Endothelial cell (in vitro differentiated cells): ENCODE results near the gene CXorf38. TPM values are rescaled to one million over a fixed set of nuclear protein-coding genes. Genes with fewer than 3 reads are reported as not detected.

Experiments
- DNase-seq: peaks from one replicate; pipeline ENCODE4 v3.0.0; 2021; ENCODE audit warnings: low spot score
- H3K27ac Mint-ChIP-seq: one replicate; pipeline ENCODE4 v1.8.0; 2021; ENCODE audit warnings: mixed read lengths, inconsistent platforms; ENCODE audit not compliant: unreplicated experiment
- H3K27me3 Mint-ChIP-seq: one replicate; pipeline ENCODE4 v1.8.0; 2021; ENCODE audit warnings: mild to moderate bottlenecking, moderate library complexity, mixed read lengths, inconsistent platforms; ENCODE audit not compliant: unreplicated experiment
- H3K36me3 Mint-ChIP-seq: one replicate; pipeline ENCODE4 v1.8.0; 2021; ENCODE audit warnings: mild to moderate bottlenecking, low read depth, mixed read lengths, inconsistent platforms; ENCODE audit not compliant: unreplicated experiment
- H3K4me1 Mint-ChIP-seq: one replicate; pipeline ENCODE4 v1.8.0; 2021; ENCODE audit warnings: mild to moderate bottlenecking, mixed read lengths, inconsistent platforms; ENCODE audit not compliant: unreplicated experiment
- H3K4me3 Mint-ChIP-seq: one replicate; pipeline ENCODE4 v1.8.0; 2021; ENCODE audit warnings: mild to moderate bottlenecking, mixed read lengths, inconsistent platforms; ENCODE audit not compliant: unreplicated experiment
- H3K9me3 Mint-ChIP-seq: one replicate; pipeline ENCODE4 v1.8.0; 2021; ENCODE audit warnings: mixed read lengths, inconsistent platforms; ENCODE audit not compliant: unreplicated experiment
- total RNA-seq: library from RNA; stranded (reverse); fragmentation: NEBNext Ultra II Directional; extraction: Animal tissue kit (Norgen Biotek cat#: 25700); gene quantifications from one replicate; pipeline ENCODE4 v1.2.1, GENCODE V29; 2021; ENCODE audit not compliant: unreplicated experiment
- TF ChIP-seq, protein P1 (sequence below): fragments of 200-600 bp; sonication (generic); IDR thresholded peaks from one replicate; pipeline ENCODE4 v1.5.0; 2021; ENCODE audit warnings: antibody characterized with exemption; ENCODE audit not compliant: unreplicated experiment

CXorf38 gene
- total RNA-seq, 1 donor from 2014 or later: 9.3 TPM

DNA sequence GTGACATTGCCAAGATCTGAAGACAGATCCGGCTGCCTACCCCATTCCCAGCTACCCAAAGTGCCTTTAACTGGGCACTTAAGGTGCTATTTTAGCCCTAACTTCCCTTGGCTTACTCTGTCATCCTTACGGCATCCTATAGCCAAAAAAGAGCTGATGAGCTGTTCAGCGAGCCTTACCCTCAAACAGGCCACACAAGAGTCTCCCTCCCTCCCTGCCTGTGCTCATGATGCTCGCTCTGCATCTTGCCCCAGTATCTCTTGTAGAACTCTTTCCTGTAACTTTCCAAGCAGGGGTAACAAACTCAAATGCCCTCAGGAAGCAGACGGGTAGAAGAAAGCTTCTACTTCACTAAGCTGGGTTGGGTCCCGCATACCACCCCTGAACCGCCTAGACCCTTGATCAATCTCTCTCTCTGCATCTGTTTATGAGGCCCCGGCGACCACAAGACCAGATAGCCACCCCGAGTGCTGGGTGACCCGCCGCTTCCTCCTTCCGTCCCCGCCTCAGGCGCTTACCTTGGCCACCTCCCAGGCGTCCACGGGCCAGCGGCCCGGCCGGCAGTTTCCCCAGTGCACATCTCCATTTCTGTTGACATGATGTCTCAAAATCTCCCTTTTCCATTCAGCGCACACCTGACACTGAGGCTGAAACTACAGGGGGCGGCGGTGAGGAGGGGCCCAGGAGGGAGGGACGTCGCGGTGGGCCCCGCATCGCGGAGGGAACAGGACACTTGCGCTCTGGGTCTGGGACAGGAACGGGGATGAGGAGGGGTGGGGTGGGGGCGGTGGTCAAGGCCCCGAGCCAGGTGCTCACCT lies 663 bp downstream of the CXorf38 start:
- peak; percentile 6 for DNase-seq
- Mint-ChIP-seq H3K27me3 (peaks cover 3% of the 10 kb centered on the region), H3K4me3 (peak overlapping the region; percentile 97), H3K9me3 (no peaks in the 10 kb centered on the region), H3K36me3 (peaks cover 15% of the 10 kb centered on the region), H3K4me1 (peaks cover 17% of the 10 kb centered on the region), H3K27ac (peak overlapping the region; percentile 84)
- TF ChIP-seq, protein P1, sequence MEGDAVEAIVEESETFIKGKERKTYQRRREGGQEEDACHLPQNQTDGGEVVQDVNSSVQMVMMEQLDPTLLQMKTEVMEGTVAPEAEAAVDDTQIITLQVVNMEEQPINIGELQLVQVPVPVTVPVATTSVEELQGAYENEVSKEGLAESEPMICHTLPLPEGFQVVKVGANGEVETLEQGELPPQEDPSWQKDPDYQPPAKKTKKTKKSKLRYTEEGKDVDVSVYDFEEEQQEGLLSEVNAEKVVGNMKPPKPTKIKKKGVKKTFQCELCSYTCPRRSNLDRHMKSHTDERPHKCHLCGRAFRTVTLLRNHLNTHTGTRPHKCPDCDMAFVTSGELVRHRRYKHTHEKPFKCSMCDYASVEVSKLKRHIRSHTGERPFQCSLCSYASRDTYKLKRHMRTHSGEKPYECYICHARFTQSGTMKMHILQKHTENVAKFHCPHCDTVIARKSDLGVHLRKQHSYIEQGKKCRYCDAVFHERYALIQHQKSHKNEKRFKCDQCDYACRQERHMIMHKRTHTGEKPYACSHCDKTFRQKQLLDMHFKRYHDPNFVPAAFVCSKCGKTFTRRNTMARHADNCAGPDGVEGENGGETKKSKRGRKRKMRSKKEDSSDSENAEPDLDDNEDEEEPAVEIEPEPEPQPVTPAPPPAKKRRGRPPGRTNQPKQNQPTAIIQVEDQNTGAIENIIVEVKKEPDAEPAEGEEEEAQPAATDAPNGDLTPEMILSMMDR: no peak

DNA sequence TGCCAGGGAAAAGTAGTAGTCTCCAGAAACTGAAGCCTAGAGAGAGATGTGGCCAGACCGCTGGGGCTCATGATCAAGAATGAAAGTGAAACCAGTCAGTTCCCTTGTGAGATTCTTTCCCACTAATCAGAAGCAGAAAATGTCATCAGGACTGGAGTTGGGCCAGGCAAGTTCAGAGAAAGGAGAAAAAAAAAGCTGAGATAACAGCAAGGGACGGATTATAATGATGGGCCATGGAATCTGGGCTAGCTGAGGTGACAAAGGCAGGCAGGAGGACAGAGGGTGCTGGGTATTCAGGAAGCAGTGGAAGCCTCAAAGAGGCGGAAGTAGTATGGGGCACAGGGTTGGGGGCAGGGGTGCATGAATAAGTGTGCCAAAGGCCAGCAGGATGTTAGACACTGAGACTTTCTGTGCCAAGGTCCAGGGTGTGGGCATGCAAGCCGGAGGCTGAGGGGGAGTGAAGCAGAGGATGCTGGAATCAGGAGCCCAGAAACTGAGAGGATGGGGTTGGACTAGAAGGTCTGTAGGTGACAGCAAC lies 2.5 kb downstream of the CXorf38 start:
- H3K9me3 Mint-ChIP-seq: no peaks in the 10 kb centered on the region
- peak overlapping the region; percentile 85 for H3K4me3 Mint-ChIP-seq
- peaks cover 17% of the 10 kb centered on the region for H3K4me1 Mint-ChIP-seq
- peak overlapping the region; percentile 67 for H3K27ac Mint-ChIP-seq
- peaks cover 13% of the 10 kb centered on the region for H3K36me3 Mint-ChIP-seq
- no peak for DNase-seq
- peaks cover 3% of the 10 kb centered on the region for H3K27me3 Mint-ChIP-seq
- TF ChIP-seq, protein P1: no peak

DNA sequence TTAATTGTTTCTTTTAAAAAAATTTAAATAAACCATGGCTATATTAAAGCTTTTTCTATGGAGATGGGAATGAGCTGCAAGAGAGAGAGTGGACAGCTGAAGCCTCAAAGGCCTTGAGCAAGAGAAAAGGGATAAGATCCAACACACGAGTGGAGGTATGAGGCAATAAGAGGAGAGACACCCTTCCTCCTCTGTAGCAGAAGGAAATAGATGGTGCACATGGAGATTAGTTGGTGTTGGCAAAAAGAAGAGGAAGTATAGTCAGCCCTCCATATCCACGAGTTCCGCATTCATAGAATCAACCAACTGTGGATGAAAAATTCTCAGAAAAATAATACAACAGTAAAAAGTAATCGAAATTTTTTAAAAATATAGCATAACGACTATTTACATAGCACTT lies 3.2 kb downstream of the CXorf38 start:
- Mint-ChIP-seq H3K9me3 (no peaks in the 10 kb centered on the region), H3K4me3 (peak overlapping the region; percentile 16), H3K36me3 (peaks cover 13% of the 10 kb centered on the region), H3K27ac (no peak overlapping the region), H3K4me1 (peaks cover 17% of the 10 kb centered on the region), H3K27me3 (peaks cover 3% of the 10 kb centered on the region)
- no peak for DNase-seq
- TF ChIP-seq, protein P1: no peak

DNA sequence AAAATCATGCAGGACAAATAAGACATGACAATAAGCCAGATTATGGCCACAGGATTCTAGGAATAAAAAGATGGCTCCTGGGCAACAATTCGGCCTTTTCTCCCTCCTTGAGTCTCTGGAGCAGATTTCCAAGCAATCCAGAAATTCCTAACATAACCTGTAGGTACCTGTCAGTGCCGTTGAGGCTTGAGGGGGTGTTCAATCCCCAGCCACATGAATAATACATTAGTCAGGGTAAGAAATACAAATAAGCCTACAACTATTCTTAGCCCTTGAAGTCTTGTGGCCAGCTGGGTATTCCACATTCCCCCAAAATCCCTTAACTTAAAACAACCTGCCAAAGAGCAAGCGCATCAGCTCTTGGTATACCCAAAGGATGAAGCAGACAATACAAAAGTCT lies 9.7 kb downstream of the CXorf38 start:
- no peak overlapping the region for H3K27ac Mint-ChIP-seq
- no peaks in the 10 kb centered on the region for H3K9me3 Mint-ChIP-seq
- peaks cover 3% of the 10 kb centered on the region for H3K4me1 Mint-ChIP-seq
- H3K36me3 Mint-ChIP-seq: peaks cover 36% of the 10 kb centered on the region
- no peak for DNase-seq
- TF ChIP-seq, protein P1: no peak
- no peaks in the 10 kb centered on the region for H3K27me3 Mint-ChIP-seq
- H3K4me3 Mint-ChIP-seq: no peak overlapping the region

DNA sequence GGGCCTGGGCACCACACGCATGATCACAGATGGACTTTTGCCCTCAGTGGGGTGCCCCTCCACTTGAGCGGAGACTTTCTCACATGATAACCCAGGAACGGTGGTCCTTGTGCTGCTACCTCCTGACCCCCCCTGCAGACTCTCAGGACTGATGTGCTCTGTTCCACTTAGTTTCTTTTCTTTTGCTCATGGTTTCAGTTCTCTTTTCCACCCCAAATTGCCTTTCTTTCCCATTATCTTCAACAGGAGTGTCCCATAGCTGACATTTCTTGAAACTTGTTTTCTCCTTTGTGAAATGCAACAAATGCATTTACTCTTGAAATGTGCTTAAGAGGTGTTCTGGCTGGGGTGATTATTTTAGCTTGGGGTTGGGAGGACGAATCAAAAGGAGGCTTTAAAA lies 15.2 kb downstream of the CXorf38 start:
- no peak for DNase-seq
- Mint-ChIP-seq H3K4me1 (no peaks in the 10 kb centered on the region), H3K4me3 (no peak overlapping the region), H3K27ac (no peak overlapping the region), H3K36me3 (peaks cover 40% of the 10 kb centered on the region), H3K27me3 (no peaks in the 10 kb centered on the region), H3K9me3 (no peaks in the 10 kb centered on the region)
- TF ChIP-seq, protein P1: no peak
